Measurements from ENCODE around the gene CACNA2D1.
"Not testable (repeated sequence)": the region's sequence is repeated elsewhere in the genome, so short reads cannot be mapped to it uniquely, and the experiment has no call there.

Gene CACNA2D1

GRCh38 chr7:82044497-82045080 is 399.0 kb downstream of the CACNA2D1 start:
- DNase-seq (ENCODE audit: low read depth), result no peak

GRCh38 chr7:82039621-82040020 is 404.0 kb downstream of the CACNA2D1 start:
- DNase-seq (ENCODE audit: low read depth), result no peak

- no peak for DNase-seq (ENCODE audit: low read depth)
Measured at GRCh38 chr7:82036146-82036886, 407.3 kb downstream of the CACNA2D1 start.

GRCh38 chr7:82035456-82035855 is 408.1 kb downstream of the CACNA2D1 start:
- no peak for DNase-seq (ENCODE audit: low read depth)

- DNase-seq (ENCODE audit: low read depth), result no peak
Measured at GRCh38 chr7:82032901-82033300, 410.7 kb downstream of the CACNA2D1 start.

- DNase-seq (ENCODE audit: low read depth), result no peak
Measured at GRCh38 chr7:82029236-82029913, 414.2 kb downstream of the CACNA2D1 start.

- no peak for DNase-seq (ENCODE audit: low read depth)
Measured at GRCh38 chr7:82028097-82028496, 415.5 kb downstream of the CACNA2D1 start.

GRCh38 chr7:82021713-82022112 is 421.9 kb downstream of the CACNA2D1 start:
- no peak for DNase-seq (ENCODE audit: low read depth)

GRCh38 chr7:82021036-82021435 is 422.5 kb downstream of the CACNA2D1 start:
- DNase-seq (ENCODE audit: low read depth), result no peak

- no peak for DNase-seq (ENCODE audit: low read depth)
Measured at GRCh38 chr7:82019551-82020475, 423.8 kb downstream of the CACNA2D1 start.

- DNase-seq (ENCODE audit: low read depth), result no peak
Measured at GRCh38 chr7:82018226-82018625, 425.4 kb downstream of the CACNA2D1 start.

- DNase-seq (ENCODE audit: low read depth), result no peak
Measured at GRCh38 chr7:82017334-82017943, 426.1 kb downstream of the CACNA2D1 start.

GRCh38 chr7:82015751-82016150 is 427.8 kb downstream of the CACNA2D1 start:
- DNase-seq (ENCODE audit: low read depth), result no peak

- not testable (repeated sequence) for DNase-seq (ENCODE audit: low read depth)
Measured at GRCh38 chr7:82014574-82014973, 429.0 kb downstream of the CACNA2D1 start.

GRCh38 chr7:82012453-82012852 is 431.1 kb downstream of the CACNA2D1 start:
- no peak for DNase-seq (ENCODE audit: low read depth)

- no peak for DNase-seq (ENCODE audit: low read depth)
Measured at GRCh38 chr7:82010416-82010815, 433.2 kb downstream of the CACNA2D1 start.

GRCh38 chr7:82007315-82007714 is 436.3 kb downstream of the CACNA2D1 start:
- no peak for DNase-seq (ENCODE audit: low read depth)

GRCh38 chr7:82005056-82005455 is 438.5 kb downstream of the CACNA2D1 start:
- DNase-seq (ENCODE audit: low read depth), result no peak

- DNase-seq (ENCODE audit: low read depth), result no peak
Measured at GRCh38 chr7:81993186-81993585, 450.4 kb downstream of the CACNA2D1 start.

- no peak for DNase-seq (ENCODE audit: low read depth)
Measured at GRCh38 chr7:81990395-81990794, 453.2 kb downstream of the CACNA2D1 start.

GRCh38 chr7:81986723-81987470 is 456.7 kb downstream of the CACNA2D1 start:
- DNase-seq (ENCODE audit: low read depth), result no peak

Measured in T follicular helper cell (primary cell).